GM21723 (cell line): ENCODE measurements around the gene TMEM254.
A peak's percentile ranks its signal among the peaks of the same experiment; 100 is the strongest.
"Not testable (repeated sequence)": the region's sequence is repeated elsewhere in the genome, so short reads cannot be mapped to it uniquely, and the experiment has no call there.

Experiments used
- ATAC-seq: cut with Tn5 transposase; IDR thresholded peaks from one replicate; pipeline ENCODE4 v1.9.1; 2021; ENCODE audit warnings: mild to moderate bottlenecking, moderate library complexity; ENCODE audit not compliant: unreplicated experiment

The TMEM254 gene, protein sequence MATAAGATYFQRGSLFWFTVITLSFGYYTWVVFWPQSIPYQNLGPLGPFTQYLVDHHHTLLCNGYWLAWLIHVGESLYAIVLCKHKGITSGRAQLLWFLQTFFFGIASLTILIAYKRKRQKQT

DNA sequence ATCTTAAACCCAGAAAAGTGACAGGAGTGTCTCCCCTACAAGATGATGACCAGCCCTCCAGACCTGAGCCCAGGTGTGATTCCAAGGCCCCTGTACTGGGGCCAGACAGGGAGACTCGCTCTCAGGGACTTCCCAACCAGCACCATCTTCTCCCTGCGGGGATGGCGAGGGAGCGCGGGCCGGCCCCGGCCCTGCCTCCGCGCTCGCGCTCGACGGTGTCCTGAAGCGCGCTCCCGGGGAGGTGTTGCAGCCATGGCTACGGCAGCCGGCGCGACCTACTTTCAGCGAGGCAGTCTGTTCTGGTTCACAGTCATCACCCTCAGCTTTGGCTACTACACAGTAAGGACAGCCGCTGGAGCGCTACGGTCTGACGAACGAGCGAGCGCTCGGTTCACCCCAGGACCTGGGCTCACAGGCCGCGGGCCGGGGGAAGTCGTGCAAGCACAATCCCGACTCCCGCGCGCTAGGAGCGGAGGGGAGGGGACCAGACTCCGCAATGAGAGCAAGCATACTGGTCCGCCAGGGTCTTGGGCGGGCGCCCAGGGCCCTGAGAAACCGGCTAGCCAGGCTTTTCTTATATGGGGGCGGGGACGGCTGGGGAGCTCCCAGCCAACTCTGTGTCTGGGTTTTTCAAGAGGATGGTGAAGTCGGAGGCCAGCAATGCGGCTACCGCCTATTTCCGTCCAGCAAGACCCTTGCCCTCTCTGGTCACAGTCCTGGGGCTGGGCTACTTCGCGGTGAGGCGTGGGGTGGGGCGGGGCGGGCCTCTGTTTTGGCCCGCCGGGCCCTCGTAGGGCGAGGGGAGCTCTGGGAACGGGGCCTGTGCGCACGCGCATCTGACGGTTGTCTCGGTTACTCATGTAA lies at the start of gene TMEM254:
Gene TMEM254, plus strand, starts transcription at position 218 of the 864 bp plus-strand sequence. Its CDS starts 35 bp downstream, at position 253.
- peak; percentile 89 for ATAC-seq

DNA sequence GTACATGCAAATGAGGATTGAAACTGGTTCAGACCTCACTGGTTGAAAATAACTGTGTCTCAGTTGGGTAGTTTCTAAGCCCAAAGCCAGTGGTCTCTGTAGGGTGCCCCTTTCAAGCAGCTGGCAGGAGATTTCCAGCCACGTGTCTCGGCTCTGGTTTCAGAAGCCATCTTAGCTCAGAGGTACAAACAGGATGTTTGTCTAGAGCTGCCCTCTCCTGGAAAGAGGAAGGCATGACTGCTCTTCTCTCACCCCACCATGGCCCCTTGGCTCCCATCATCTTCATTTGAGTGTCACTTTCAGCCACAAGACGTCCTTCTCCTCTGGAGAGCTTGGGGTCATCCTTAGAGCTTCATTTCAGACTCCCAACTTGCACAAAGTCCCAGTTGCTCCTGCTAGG lies 49.3 kb upstream of the TMEM254 start:
- ATAC-seq, result peak; percentile 84

- not testable (repeated sequence) for ATAC-seq
These were observed 48.6 kb upstream of the TMEM254 start for GRCh38 chr10:80029865-80030264.

DNA sequence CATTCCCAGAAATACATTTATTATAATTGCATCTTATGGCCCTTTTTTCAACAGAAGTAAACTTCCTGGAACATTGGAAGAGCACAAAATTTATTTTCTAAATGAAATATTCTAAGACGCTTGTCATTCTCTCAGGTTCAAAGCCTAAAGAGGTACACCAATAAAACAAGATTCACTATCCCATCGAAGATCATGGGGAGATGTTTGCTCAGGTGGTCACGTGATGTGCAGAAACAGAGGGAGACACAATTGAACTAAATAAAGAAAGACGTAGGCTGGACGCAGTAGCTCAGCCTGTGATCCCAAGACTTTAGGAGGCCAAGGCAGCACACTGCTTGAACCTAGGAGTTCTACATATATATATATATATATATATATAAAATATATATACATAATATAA lies 46.0 kb upstream of the TMEM254 start:
- no peak for ATAC-seq

- not testable (repeated sequence) for ATAC-seq
These were observed 43.7 kb upstream of the TMEM254 start for GRCh38 chr10:80034766-80035165.

GRCh38 chr10:80035430-80035829 lies 43.0 kb upstream of the TMEM254 start:
- not testable (repeated sequence) for ATAC-seq

DNA sequence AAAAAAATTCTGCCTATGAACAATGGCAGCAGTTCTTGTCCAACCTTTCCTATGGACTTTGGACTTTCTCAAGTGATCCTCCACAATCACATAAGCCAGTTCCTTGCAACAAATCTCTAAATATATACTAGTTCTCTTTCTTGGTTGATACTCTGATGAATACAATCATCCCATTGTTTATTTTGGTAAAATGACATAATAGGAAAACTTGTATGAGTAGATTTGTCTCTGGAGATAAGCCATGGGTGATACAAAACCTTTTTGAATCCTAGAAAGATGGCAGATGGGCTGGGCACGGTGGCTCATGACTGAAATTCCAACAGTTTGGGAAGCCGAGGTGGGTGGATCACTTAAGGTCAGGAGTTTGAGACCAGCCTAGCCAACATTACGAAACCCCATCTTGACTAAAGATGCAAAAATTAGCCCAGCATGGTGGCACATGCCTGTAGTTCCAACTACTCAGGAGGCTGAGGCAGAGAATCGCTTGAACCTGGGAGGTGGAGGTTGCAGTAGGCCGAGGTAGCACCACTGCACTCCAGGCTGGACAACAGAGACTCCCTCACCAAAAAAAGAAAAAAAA lies 41.5 kb upstream of the TMEM254 start:
- not testable (repeated sequence) for ATAC-seq

GRCh38 chr10:80038226-80038625 lies 40.2 kb upstream of the TMEM254 start:
- not testable (repeated sequence) for ATAC-seq

DNA sequence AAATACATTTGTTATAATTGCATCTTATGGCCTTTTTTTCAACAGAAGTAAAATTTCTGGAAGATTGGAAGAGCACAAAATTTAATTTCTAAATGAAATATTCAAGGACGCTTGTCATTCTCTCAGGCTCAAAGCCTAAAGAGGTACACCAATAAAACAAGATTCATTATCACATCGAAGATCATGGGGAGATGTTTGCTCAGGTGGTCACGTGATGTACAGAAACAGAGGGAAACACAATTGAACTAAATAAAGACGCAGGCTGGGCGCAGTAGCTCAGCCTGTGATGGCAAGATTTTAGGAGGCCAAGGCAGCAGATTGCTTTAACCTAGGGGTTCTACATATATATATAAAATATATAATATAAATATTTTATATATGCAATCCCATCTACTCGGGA lies 37.3 kb upstream of the TMEM254 start:
- ATAC-seq, result no peak

DNA sequence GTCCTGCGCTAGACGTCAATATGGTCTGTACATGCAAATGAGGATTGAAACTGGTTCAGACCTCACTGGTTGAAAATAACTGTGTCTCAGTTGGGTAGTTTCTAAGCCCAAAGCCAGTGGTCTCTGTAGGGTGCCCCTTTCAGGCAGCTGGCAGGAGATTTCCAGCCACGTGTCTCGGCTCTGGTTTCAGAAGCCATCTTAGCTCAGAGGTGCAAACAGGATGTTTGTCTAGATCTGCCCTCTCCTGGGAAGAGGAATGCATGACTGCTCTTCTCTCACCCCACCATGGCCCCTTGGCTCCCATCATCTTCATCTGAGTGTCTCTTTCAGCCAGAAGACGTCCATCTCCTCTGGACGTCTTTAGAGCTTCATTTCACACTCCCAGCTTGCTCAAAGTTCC lies 33.5 kb upstream of the TMEM254 start:
- not testable (repeated sequence) for ATAC-seq

DNA sequence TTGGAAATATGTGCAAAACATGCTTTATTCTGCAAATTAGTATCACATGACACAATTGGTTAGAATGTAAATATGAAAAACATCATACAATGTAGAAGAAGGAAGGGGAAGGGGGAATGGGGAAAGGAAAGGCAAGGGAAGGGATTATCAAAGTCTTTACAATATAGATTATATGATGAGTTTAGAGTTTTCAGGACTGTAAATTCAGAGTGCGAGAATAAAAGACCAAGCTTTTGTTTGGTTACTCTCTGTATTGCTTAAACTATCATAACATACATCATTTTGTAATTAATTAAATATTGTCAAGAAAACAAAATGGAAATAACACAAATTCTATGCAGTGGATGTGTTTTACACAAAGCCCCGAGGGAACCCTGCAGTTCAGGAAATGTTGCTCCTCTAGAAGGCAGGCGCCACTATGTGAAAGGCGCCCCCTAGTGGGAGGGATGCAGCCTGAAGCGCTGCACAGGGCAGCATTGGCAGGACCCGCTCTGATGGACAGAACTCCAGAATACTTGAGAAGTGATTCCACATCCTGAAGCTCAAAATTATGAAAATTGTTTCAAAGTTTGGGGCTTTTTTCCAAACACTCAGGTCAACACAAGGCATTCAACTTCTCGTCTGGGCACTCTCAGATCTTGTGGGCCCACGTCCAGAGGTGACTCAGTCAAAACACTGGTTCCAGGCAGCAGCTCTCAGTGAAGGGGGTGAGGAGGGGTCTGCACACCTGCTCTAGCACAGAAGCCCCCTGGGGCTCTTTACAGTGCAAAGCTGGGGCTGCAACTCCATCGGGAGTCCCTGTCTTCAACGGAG lies 31.6 kb upstream of the TMEM254 start:
- ATAC-seq, result peak; percentile 88

DNA sequence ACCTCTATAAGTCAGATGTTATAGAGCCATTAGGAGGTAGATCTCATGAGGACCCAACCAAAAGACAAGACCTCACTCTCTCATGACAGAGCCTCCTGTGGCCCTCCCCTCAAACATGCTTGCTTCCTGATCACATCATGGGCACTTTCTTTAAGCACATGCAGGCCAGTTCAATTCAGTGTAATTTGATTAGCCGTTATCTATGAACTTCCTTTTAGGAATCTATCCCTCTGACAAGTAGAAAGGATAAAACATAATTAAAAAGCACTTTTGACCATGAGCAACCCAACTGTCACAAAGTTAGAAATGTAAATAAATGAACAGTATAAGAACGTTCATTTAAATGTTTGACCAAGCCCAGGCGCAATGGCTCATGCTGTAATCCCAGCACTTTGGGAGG lies 27.7 kb upstream of the TMEM254 start:
- no peak for ATAC-seq

DNA sequence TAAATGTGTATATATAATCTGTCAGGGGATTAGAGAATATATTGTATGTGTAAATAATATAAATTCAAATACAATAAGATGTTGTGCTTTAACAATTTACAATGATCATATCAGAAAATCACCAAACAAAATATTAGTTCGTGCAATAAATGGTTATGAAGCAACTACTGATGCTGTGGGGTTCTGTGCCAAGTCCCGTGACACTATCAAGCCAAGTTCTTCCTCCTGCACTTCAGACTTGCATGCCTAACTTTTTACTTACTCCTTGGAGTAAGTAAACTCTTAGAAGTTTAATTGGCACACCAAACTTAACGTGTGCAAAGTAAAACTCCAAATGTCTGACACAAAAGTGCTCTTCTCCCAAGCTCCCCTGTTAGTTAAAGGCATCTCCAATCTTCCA lies 26.5 kb upstream of the TMEM254 start:
- no peak for ATAC-seq

DNA sequence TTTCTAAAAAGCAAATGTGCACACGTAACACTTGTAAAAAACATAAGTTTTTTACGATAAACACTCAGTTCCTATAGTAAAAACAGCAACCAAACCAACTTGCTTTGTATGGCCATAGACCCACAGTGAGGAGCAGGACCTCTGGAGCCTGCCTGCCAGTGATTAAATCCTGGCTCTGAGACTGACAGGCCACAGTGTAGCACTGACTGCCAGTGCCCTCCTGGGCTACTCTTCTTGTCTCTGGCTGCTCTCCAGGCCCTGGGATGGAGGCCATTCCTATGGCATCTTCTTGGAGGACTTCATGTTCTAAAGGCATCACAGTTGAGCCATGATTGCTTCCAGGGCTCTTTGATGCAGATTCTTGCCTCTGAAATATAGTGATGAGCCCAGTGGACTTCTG lies 22.7 kb upstream of the TMEM254 start:
- no peak for ATAC-seq

DNA sequence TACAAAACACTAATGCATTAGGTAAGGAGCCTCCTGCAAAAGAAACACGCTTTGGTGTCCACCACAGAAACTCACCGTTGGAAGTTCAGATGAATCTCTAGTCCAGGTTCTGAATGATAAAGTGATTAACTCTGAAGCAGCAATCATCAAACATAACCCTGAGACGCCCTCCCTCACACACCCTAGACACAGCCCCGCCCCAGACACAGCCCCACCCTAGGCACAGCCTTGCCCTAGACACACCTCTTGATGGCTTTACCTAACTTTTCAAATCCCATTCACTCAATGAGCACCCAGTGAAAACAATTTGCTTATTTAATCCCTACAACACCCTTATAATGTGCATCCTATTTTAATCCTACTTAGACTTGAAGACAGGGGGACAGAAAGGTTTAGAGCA lies 21.3 kb upstream of the TMEM254 start:
- no peak for ATAC-seq

- no peak for ATAC-seq
These were observed 14.2 kb upstream of the TMEM254 start for GRCh38 chr10:80064120-80064886.

DNA sequence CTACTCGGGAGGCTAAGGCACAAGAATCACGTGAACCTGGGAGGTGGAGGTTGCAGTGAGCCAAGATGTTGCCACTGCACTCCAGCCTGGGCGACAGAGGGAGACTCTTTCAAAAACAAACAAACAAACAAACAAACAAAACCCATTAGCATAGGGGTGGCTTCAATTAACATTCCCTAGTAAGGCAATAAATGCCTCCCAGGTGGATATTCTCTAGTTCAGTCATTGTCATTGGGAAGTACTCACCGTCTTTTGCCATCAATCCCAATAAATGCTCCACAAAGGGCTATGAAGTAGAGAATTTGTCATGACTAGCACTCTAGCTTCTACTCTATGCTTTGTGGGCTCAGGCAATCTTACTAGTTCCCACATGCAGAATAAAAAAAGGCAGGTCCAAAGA lies 11.7 kb upstream of the TMEM254 start:
- ATAC-seq, result no peak

GRCh38 chr10:80067821-80068220 lies 10.6 kb upstream of the TMEM254 start:
- ATAC-seq, result not testable (repeated sequence)

- ATAC-seq, result no peak
These were observed 10.2 kb upstream of the TMEM254 start for GRCh38 chr10:80068270-80068669.

GRCh38 chr10:80070057-80070456 lies 8.4 kb upstream of the TMEM254 start:
- ATAC-seq, result no peak
